ENCODE results near the gene OR2AG2.

The OR2AG2 gene

DNA sequence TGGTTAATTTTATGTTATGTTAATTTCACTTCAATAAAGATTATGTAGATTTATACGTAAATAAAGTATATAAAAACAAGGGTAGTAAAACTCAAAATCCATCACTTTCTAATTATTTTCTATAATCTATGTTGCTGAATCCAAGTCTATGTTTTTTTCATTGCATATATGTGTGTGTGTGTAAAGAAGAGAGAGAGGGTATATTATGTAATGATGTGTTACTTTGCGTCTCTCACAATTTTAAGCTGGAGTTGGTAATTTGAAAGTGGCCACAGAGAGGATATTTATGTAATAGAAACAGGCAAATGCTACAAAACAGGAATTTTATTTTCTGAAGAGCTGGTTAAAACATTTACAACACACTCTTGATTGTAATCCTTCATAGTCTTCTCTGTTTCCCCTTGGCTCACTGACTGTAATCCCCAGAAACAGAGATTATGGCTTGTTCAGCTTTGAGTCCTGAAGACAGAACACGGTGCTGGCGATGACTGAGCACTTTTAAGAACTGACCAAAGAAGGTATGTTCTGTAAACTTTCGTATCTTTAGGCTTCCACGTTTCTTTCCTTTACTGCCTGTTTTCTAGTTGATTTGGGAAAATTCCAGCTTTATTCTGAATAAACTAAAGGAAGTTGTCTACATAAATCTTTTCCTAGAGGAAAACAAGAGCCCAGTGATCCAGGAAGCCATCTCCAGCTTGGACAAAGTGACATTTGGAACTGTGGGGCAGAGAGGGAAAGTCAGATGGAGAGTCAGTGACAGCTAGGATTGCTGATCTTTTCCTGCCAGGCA lies 43.6 kb downstream of the OR2AG2 start:
- TF ChIP-seq, protein P1, sequence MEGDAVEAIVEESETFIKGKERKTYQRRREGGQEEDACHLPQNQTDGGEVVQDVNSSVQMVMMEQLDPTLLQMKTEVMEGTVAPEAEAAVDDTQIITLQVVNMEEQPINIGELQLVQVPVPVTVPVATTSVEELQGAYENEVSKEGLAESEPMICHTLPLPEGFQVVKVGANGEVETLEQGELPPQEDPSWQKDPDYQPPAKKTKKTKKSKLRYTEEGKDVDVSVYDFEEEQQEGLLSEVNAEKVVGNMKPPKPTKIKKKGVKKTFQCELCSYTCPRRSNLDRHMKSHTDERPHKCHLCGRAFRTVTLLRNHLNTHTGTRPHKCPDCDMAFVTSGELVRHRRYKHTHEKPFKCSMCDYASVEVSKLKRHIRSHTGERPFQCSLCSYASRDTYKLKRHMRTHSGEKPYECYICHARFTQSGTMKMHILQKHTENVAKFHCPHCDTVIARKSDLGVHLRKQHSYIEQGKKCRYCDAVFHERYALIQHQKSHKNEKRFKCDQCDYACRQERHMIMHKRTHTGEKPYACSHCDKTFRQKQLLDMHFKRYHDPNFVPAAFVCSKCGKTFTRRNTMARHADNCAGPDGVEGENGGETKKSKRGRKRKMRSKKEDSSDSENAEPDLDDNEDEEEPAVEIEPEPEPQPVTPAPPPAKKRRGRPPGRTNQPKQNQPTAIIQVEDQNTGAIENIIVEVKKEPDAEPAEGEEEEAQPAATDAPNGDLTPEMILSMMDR (IDR thresholded peaks at IDR 0.05; ENCODE audit: insufficient read depth, missing control alignments): no peak
- FAIRE-seq (no peak), DNase-seq (ENCODE audit: insufficient read length, low spot score) (no peak)

DNA sequence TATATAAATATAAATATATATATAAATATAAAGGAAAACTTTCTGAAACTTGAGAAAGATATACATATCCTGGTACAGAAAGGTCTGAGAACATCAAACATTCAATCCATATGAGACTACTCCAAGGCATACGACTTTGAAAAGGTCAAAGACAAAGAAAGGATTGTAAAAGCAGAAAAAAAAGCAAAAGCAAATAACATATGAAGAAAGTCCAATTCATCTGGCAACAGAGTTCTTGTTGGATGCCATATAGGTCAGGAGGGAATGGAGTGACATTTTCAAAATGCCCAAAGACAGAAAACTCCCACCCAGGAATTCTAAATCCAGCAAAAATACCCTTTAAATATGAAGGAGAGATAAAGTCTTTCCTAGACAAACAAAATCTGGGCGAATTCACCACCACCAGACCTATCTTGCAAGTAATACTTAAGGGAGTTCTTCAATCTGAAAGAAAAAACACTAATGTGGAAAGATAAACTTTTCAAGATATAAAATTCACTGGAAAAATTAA lies 46.3 kb downstream of the OR2AG2 start:
- TF ChIP-seq, protein P1 (IDR thresholded peaks at IDR 0.05; ENCODE audit: insufficient read depth, missing control alignments): no peak
- FAIRE-seq (no peak), DNase-seq (ENCODE audit: insufficient read length, low spot score) (no peak)

DNA sequence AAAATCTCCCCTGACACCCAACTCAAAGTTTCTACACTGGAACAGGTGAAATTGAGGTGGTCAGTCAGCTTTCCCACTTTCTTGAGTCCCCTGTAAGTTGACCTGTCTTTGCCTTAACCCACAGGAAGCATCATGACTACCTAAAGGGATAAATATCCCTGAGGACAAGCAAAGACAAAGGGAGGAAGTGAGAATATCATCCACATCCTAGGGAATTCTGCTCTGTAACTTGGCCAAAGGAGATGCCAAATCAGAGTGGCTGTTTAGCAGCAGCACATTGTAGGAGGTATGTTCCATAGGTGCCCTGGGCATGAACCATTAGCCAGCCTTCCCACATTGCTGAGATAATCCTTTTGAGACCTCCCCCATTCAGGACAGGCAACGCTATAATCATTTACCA lies 47.8 kb downstream of the OR2AG2 start:
- DNase-seq (ENCODE audit: insufficient read length, low spot score): no peak
- TF ChIP-seq, protein P1 (IDR thresholded peaks at IDR 0.05; ENCODE audit: insufficient read depth, missing control alignments): no peak
- no peak for FAIRE-seq

DNA sequence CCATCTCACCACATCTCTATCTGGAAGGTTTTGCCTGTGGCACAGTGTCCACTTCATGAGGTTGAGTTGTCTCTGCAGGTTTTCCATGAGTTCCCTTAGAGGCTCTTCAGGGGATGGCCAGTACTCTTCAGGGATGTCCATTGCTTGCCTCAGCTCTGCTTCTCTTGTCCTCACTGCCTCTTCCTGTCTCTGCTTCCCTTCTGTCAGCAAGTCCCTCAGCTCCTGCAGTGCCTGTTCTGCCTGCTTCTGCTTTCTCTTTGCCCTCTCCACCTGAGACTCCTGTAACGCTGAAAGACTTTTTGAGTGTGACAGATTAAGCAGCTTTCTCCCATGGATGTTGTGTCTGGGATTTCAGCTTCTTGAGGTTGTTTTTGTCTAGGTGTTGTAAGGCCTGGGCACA lies 50.4 kb downstream of the OR2AG2 start:
- TF ChIP-seq, protein P1 (IDR thresholded peaks at IDR 0.05; ENCODE audit: insufficient read depth, missing control alignments): no peak
- DNase-seq (ENCODE audit: insufficient read length, low spot score) (no peak), FAIRE-seq (no peak)

DNA sequence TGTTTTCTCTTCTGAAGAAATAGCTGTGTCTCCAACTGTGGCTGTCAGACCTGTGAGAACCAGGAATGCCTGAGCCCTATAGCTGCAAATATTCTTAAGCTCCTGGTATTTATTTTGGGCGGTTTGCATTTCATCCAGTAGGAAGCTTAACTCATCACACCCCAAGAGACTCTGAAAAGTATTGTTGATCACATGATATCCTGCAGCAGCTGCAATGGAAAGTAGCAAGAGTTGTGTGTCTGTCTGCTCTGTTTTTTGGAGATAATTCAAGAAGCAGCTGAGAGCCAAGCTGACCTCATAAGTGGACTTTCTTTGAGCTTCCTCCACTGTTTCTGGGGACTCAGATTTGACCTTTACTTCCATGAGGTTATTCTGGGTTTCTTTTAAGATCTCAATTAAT lies 52.2 kb downstream of the OR2AG2 start:
- TF ChIP-seq, protein P1 (IDR thresholded peaks at IDR 0.05; ENCODE audit: insufficient read depth, missing control alignments): no peak
- FAIRE-seq (no peak), DNase-seq (ENCODE audit: insufficient read length, low spot score) (no peak)

DNA sequence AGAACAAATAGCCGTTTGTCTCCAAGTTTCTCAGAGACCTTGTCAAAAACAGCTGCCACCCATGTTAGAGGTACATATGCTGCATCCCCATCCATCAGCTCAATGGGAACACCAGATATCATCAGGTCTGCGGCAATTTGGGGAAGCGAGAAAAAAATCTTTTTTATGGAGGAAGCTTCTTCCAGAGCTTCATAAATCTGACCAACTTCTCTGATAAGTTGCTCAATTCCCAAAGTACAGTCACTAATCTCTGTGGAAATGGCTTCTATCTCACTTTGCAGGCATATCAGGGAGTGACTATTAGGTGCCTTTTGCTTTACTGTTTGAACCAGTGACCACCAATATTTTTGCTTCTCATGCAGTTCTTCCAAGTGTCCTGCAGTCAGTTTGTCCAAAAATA lies 54.4 kb downstream of the OR2AG2 start:
- TF ChIP-seq, protein P1 (IDR thresholded peaks at IDR 0.05; ENCODE audit: insufficient read depth, missing control alignments): no peak
- FAIRE-seq (no peak), DNase-seq (ENCODE audit: insufficient read length, low spot score) (no peak)

All from D721Med (cell line).